ENCODE data around the gene ADCY2.
"Not testable (repeated sequence)": the region's sequence is repeated elsewhere in the genome, so short reads cannot be mapped to it uniquely, and the experiment has no call there.

ADCY2 gene

DNA sequence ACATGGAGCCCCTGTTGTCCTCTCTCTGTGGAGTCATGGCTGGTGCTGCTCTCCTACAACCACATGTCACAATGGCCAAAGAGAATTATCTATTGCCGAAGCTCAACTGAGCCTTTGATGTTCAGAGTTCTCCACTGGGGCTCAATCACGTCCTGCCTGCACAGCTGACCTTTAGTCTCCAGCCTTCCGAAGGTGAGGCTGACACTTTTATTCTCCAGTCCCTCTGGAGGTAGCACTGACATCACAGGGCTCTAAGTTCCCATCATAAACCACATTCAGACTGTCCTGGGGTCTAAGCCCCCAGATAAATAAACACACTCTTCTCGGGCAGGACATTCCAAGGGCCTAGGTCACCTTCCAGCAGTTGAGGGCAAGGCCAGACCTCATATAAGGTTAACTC lies 23.4 kb downstream of the ADCY2 start:
- Histone ChIP-seq H3K4me1 (ENCODE audit: control insufficient read depth, insufficient read depth, low read length, poor library complexity, severe bottlenecking) (peaks cover 39% of the 10 kb centered on the region), H3K36me3 (ENCODE audit: control insufficient read depth, insufficient read depth, low read length) (no peaks in the 10 kb centered on the region), H3K9me3 (ENCODE audit: control insufficient read depth, low read length) (no peaks in the 10 kb centered on the region), H3K27ac (ENCODE audit: low read depth, low read length, severe bottlenecking) (peak overlapping the region; percentile 88), H3K4me3 (ENCODE audit: extremely low read depth, insufficient read depth, low read length, poor library complexity, severe bottlenecking) (no peak overlapping the region)
- 76 to 88% methylated on average over 3 of the region's 4 CpGs for WGBS, 2 experiments (ENCODE audit: insufficient coverage in 2 of 2)

DNA sequence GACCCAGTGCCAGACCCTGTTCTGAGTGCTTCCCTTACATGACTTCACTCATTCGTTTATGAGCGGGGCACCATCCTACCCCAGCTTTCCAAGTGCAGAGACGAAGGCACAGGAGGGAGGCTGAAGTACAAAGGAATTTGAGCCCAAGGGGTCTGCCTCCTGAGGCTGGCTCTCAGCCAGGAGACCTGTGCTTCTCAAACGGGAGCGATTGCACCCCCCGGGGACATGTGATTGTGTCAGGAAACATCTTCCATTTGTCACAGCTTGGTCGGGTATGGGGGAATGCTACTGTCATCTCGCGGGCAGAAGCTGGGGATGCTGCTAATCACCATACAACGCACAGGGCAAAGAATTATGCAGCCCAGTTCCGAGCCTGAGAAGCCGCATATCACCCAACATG lies 23.9 kb downstream of the ADCY2 start:
- Histone ChIP-seq H3K4me1 (ENCODE audit: control insufficient read depth, insufficient read depth, low read length, poor library complexity, severe bottlenecking) (peaks cover 39% of the 10 kb centered on the region), H3K27ac (ENCODE audit: low read depth, low read length, severe bottlenecking) (peak overlapping the region; percentile 88), H3K9me3 (ENCODE audit: control insufficient read depth, low read length) (no peaks in the 10 kb centered on the region), H3K36me3 (ENCODE audit: control insufficient read depth, insufficient read depth, low read length) (no peaks in the 10 kb centered on the region), H3K4me3 (ENCODE audit: extremely low read depth, insufficient read depth, low read length, poor library complexity, severe bottlenecking) (no peak overlapping the region)
- WGBS, 2 experiments (ENCODE audit: insufficient coverage in 2 of 2), result 19% methylated on average over 9 of the region's 12 CpGs; no CpG with 5 or more reads in 1 of the 2 experiments

DNA sequence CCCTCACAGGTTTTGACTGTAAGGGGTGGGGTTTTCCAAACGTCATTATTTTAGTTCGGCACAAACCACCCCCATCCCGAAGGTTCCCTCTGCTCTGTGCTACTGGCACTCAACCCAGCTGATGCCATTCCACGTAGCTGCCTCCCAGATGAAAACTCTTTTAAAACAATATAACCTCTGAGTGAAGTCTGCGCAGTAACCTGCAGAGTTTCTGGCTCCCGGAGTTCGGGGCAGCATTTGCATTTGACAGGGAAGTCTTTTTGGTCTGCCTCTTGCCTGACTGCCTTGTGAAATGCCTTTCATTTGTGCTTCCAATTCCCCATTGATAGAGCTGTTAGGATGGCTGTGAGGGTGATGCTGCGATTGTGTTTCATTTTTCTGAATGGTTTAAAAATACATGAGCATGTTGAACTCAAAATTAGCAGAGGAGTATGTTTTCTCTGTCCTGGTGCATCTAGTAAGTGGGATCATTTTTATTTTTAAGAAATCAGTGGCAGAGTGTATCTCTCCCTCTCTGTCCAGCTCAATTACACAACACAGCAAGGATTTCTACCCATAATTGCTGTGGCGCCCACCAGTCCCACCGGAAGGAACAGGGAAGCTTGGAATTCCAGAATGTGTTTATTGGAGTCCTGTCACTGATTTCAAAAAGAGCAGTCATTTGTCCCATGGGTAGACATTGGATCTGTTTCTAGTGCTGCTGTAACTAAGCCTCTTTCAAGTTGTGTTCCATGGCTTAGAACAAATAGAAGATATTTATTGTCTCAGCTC lies 24.8 kb downstream of the ADCY2 start:
- H3K36me3 ChIP-seq (ENCODE audit: control insufficient read depth, insufficient read depth, low read length), result no peaks in the 10 kb centered on the region
- 7 to 24% methylated on average over 7 to 10 of the region's 10 CpGs for WGBS, 2 experiments (ENCODE audit: insufficient coverage in 2 of 2)
- peak overlapping the region; percentile 14 for H3K4me3 ChIP-seq (ENCODE audit: extremely low read depth, insufficient read depth, low read length, poor library complexity, severe bottlenecking)
- peaks cover 45% of the 10 kb centered on the region for H3K4me1 ChIP-seq (ENCODE audit: control insufficient read depth, insufficient read depth, low read length, poor library complexity, severe bottlenecking)
- peak overlapping the region; percentile 88 for H3K27ac ChIP-seq (ENCODE audit: low read depth, low read length, severe bottlenecking)
- H3K9me3 ChIP-seq (ENCODE audit: control insufficient read depth, low read length), result no peaks in the 10 kb centered on the region

DNA sequence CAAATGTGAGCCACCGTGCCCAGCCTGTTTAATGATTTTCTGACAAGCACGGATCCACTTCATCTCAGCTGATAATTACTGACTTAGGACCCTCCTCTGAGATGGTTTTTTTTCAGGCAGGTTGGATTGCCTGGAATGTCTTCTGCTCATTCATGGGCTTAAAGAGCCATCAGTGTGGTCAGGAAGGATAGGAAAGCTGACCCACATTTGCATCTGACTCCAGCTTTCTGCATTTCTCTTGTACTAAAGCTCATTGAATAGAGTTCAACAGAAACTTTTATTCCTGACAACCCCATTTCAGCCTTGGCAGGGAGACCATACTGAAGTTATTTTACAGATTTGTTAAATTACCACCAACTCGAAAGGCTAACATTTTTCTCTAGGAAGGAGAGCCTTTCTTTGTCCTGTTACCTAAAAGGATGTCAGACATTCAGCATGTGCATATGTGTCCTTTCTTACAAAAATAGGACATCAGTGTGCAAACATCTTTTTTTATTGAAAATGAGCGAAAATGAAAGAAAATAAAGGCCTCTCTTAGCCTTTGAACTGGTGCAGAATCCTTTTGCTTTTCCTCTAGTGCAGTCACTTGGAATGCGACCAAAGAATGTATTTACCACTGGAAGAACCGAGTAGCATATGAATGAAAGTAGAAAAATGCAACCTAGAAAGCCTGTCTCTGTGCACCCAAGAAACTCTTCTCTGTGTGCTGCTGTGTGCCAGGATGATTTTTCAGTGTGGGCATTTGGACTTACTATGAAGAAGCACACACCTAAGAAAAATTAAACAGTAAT lies 26.6 kb downstream of the ADCY2 start:
- H3K27ac ChIP-seq (ENCODE audit: low read depth, low read length, severe bottlenecking), result peak overlapping the region; percentile 11
- H3K4me3 ChIP-seq (ENCODE audit: extremely low read depth, insufficient read depth, low read length, poor library complexity, severe bottlenecking), result no peak overlapping the region
- peaks cover 47% of the 10 kb centered on the region for H3K4me1 ChIP-seq (ENCODE audit: control insufficient read depth, insufficient read depth, low read length, poor library complexity, severe bottlenecking)

DNA sequence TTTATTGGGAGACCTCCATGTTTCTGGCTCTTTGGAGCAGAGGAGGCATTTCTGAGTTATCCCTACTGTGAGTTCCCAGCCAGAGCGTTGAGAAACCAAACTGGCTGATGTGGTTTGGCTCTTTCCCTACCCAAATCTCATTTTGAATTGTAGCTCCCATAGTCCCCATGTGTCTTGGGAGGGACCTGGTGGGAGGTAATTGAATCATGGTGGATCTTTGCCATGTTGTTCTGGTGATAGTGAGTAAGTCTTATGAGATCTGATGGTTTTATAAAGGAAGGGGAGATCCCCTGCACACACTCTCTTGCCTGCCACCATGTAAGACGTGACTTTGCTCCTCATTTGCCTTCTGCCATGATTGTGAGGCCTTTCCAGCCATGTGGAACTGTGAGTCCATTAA lies 27.3 kb downstream of the ADCY2 start:
- not testable (repeated sequence) for H3K9me3 ChIP-seq (ENCODE audit: control insufficient read depth, low read length); H3K36me3 ChIP-seq (ENCODE audit: control insufficient read depth, insufficient read depth, low read length); H3K27ac ChIP-seq (ENCODE audit: low read depth, low read length, severe bottlenecking); H3K4me3 ChIP-seq (ENCODE audit: extremely low read depth, insufficient read depth, low read length, poor library complexity, severe bottlenecking)
- 80 to 100% methylated on average over 1 to 2 of the region's 2 CpGs for WGBS, 2 experiments (ENCODE audit: insufficient coverage in 2 of 2)
- peaks cover 47% of the 10 kb centered on the region for H3K4me1 ChIP-seq (ENCODE audit: control insufficient read depth, insufficient read depth, low read length, poor library complexity, severe bottlenecking)

More for the DNA sequence above, 26.6 kb downstream of the ADCY2 start:
- 55 to 61% methylated on average over 4 to 5 of the region's 6 CpGs for WGBS, 2 experiments (ENCODE audit: insufficient coverage in 2 of 2)
- H3K9me3 ChIP-seq (ENCODE audit: control insufficient read depth, low read length), result no peaks in the 10 kb centered on the region
- H3K36me3 ChIP-seq (ENCODE audit: control insufficient read depth, insufficient read depth, low read length), result no peaks in the 10 kb centered on the region

DNA sequence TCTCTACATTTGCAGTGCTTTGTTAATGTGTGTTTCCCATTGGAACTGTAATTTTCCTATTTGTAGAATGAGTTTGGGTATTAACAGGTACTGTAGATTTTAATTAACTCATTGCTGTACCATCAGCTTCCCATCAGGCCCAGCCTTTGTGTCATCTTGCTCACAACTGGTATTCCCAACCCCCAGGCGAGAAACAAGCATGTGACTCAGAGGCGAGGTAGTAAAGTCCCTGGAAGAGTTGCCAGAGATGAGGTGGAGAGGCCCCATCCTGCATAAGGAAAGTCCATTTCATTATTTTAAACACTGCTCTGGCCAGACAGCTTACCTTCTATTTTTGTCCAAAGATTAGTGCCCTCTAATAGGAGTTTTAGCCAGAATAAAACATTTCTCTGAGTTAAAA lies 29.9 kb downstream of the ADCY2 start:
- Histone ChIP-seq H3K4me1 (ENCODE audit: control insufficient read depth, insufficient read depth, low read length, poor library complexity, severe bottlenecking) (peaks cover 29% of the 10 kb centered on the region), H3K27ac (ENCODE audit: low read depth, low read length, severe bottlenecking) (no peak overlapping the region), H3K4me3 (ENCODE audit: extremely low read depth, insufficient read depth, low read length, poor library complexity, severe bottlenecking) (no peak overlapping the region), H3K9me3 (ENCODE audit: control insufficient read depth, low read length) (no peaks in the 10 kb centered on the region), H3K36me3 (ENCODE audit: control insufficient read depth, insufficient read depth, low read length) (no peaks in the 10 kb centered on the region)
- no CpG with 5 or more reads among the region's 2 CpGs for WGBS, 2 experiments (ENCODE audit: insufficient coverage in 2 of 2)

DNA sequence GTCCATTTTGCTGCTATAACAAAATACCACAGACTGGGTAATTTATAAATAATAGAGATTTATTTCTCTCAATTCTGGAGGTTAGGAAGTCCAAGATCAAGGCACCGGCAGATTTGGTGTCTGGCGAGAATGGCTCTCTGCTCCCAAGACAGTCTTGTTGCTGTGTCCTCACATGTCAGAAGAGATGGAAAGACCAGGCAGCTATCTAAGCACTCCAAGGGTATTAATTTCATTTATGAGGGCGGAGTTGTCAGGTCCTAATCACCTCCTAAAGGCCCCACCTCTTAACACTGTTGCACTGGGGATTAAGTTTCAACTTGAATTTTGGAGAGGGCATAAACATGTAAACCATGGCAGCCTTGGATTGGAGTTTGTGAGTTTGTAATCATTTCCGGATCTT lies 30.3 kb downstream of the ADCY2 start:
- no peak overlapping the region for H3K27ac ChIP-seq (ENCODE audit: low read depth, low read length, severe bottlenecking)
- H3K36me3 ChIP-seq (ENCODE audit: control insufficient read depth, insufficient read depth, low read length), result no peaks in the 10 kb centered on the region
- H3K4me1 ChIP-seq (ENCODE audit: control insufficient read depth, insufficient read depth, low read length, poor library complexity, severe bottlenecking), result peaks cover 25% of the 10 kb centered on the region
- H3K4me3 ChIP-seq (ENCODE audit: extremely low read depth, insufficient read depth, low read length, poor library complexity, severe bottlenecking), result no peak overlapping the region
- no peaks in the 10 kb centered on the region for H3K9me3 ChIP-seq (ENCODE audit: control insufficient read depth, low read length)
- WGBS, 2 experiments (ENCODE audit: insufficient coverage in 2 of 2), result 87 to 96% methylated on average over 3 of the region's 4 CpGs

DNA sequence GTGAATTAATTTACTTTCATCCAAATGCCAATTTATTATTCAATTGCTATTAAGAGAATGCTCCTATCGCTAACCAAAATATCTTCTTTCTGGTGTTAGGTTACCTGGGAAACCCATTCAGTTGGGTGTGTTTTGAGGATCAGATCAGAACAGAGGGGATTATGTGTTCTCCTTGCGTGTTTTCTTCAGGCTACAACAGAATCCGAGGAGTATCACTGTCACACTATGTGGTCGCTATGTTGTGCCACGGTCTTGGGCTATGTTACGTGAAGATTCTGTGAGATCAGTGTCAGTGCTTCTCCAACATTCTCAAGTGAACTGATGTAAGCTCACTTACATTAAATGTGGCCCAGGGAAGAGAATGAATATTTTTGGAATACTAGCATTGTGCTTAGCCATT lies 39.0 kb downstream of the ADCY2 start:
- WGBS, 2 experiments (ENCODE audit: insufficient coverage in 2 of 2), result 98 to 100% methylated on average over 4 to 5 of the region's 6 CpGs
- no peaks in the 10 kb centered on the region for H3K36me3 ChIP-seq (ENCODE audit: control insufficient read depth, insufficient read depth, low read length)
- no peak overlapping the region for H3K27ac ChIP-seq (ENCODE audit: low read depth, low read length, severe bottlenecking)
- no peaks in the 10 kb centered on the region for H3K9me3 ChIP-seq (ENCODE audit: control insufficient read depth, low read length)
- no peaks in the 10 kb centered on the region for H3K4me1 ChIP-seq (ENCODE audit: control insufficient read depth, insufficient read depth, low read length, poor library complexity, severe bottlenecking)
- no peak overlapping the region for H3K4me3 ChIP-seq (ENCODE audit: extremely low read depth, insufficient read depth, low read length, poor library complexity, severe bottlenecking)

DNA sequence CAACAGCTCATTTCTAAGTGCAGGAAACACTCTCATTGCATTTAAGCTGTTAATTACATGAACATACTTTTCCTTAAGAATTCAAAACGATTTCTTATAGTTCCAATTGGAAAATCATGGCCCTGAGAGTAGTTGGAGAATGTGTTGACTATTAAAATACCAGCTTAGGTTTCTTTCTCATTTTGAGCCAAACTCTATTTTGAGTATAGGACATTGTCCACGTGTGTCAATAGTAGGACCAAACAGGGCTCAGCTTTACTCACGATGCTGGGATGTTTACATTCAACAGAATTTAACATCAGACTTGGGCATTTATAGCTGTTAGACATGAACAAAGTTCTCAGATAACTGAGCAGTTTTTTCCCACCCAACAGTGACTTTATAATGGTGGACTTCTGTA lies 39.6 kb downstream of the ADCY2 start:
- H3K4me3 ChIP-seq (ENCODE audit: extremely low read depth, insufficient read depth, low read length, poor library complexity, severe bottlenecking), result no peak overlapping the region
- H3K27ac ChIP-seq (ENCODE audit: low read depth, low read length, severe bottlenecking), result no peak overlapping the region
- no peaks in the 10 kb centered on the region for H3K36me3 ChIP-seq (ENCODE audit: control insufficient read depth, insufficient read depth, low read length)
- 93 to 100% methylated on average over 1 to 3 of the region's 3 CpGs for WGBS, 2 experiments (ENCODE audit: insufficient coverage in 2 of 2)
- no peaks in the 10 kb centered on the region for H3K4me1 ChIP-seq (ENCODE audit: control insufficient read depth, insufficient read depth, low read length, poor library complexity, severe bottlenecking)
- no peaks in the 10 kb centered on the region for H3K9me3 ChIP-seq (ENCODE audit: control insufficient read depth, low read length)

DNA sequence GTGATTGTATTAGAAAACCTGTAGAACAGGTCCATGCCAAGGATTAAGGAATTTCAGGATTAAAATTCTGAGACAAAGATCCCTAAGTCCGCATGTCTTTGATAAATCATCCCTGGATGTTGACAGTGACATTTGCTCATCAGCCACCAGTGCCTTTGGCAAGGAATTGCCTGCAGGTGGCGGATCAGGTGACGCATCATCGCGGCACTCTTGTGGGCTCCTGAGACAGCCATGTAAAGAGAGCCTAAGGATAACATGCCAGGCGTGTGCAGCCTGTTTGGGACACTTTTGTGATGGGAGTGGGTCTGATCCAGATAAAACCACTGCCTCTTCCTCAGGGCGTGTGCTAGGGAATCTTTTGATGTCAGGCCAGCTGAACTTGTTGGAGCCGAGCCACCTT lies 40.6 kb downstream of the ADCY2 start:
- H3K4me3 ChIP-seq (ENCODE audit: extremely low read depth, insufficient read depth, low read length, poor library complexity, severe bottlenecking), result no peak overlapping the region
- H3K9me3 ChIP-seq (ENCODE audit: control insufficient read depth, low read length), result no peaks in the 10 kb centered on the region
- H3K27ac ChIP-seq (ENCODE audit: low read depth, low read length, severe bottlenecking), result no peak overlapping the region
- H3K4me1 ChIP-seq (ENCODE audit: control insufficient read depth, insufficient read depth, low read length, poor library complexity, severe bottlenecking), result no peaks in the 10 kb centered on the region
- no peaks in the 10 kb centered on the region for H3K36me3 ChIP-seq (ENCODE audit: control insufficient read depth, insufficient read depth, low read length)
- 92 to 96% methylated on average over 6 to 8 of the region's 8 CpGs for WGBS, 2 experiments (ENCODE audit: insufficient coverage in 2 of 2)

DNA sequence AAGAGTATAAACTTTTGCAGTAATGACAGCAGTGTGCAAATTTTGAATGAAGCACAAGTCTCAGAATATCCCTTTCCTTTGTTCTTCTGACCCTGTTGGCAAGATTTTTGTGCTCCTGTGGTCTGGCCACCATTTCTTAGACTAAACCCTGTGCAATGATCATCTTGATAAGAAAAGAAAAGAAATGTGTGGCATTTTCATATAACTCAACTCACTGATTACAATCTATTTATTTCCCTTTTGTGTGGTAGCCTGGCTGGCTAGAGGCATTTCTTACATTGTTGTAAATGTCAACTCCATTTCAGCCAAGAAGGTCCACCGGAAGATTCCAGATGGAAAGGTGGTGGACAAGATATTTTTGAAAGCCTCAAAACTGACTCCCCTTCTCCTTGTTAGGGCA lies 41.9 kb downstream of the ADCY2 start:
- Histone ChIP-seq H3K4me1 (ENCODE audit: control insufficient read depth, insufficient read depth, low read length, poor library complexity, severe bottlenecking) (no peaks in the 10 kb centered on the region), H3K36me3 (ENCODE audit: control insufficient read depth, insufficient read depth, low read length) (no peaks in the 10 kb centered on the region), H3K4me3 (ENCODE audit: extremely low read depth, insufficient read depth, low read length, poor library complexity, severe bottlenecking) (no peak overlapping the region), H3K9me3 (ENCODE audit: control insufficient read depth, low read length) (no peaks in the 10 kb centered on the region), H3K27ac (ENCODE audit: low read depth, low read length, severe bottlenecking) (no peak overlapping the region)
- WGBS, 2 experiments (ENCODE audit: insufficient coverage in 2 of 2), result no CpG with 5 or more reads among the region's 1 CpG

Data from mesodermal cell (in vitro differentiated cells).